Mesendoderm (in vitro differentiated cells): ENCODE data around the gene DUS2.
A peak's percentile ranks its signal among the peaks of the same experiment; 100 is the strongest.
"Not testable (repeated sequence)": the region's sequence is repeated elsewhere in the genome, so short reads cannot be mapped to it uniquely, and the experiment has no call there.

Experiments
- DNase-seq: peaks from one replicate; pipeline ENCODE4 v3.0.0; 2013
- H2AK5ac ChIP-seq: 2 replicates; pipeline ENCODE4 v1.6.1; 2013; ENCODE audit warnings: low read length, inconsistent platforms
- H2BK120ac ChIP-seq: 2 replicates; pipeline ENCODE4 v1.6.1; 2013; ENCODE audit warnings: low read depth, mild to moderate bottlenecking, low read length, moderate library complexity, mixed read lengths
- H2BK15ac ChIP-seq: replicated peaks from 2 replicates; pipeline ENCODE4 v1.6.1; 2013; ENCODE audit warnings: low read depth, mild to moderate bottlenecking, moderate library complexity
- H2BK5ac ChIP-seq: 2 replicates; pipeline ENCODE4 v1.6.1; 2013; ENCODE audit warnings: low read length, inconsistent platforms
- H3K18ac ChIP-seq: 2 replicates; pipeline ENCODE4 v1.6.1; 2013; ENCODE audit warnings: mild to moderate bottlenecking, low read length, mixed read lengths
- H3K23ac ChIP-seq: one replicate; pipeline ENCODE4 v1.6.1; 2013; ENCODE audit warnings: low read length
- H3K27ac ChIP-seq: 2 replicates; pipeline ENCODE4 v1.5.1; 2013; ENCODE audit warnings: low read depth, mild to moderate bottlenecking, inconsistent platforms, low read length, moderate library complexity
- H3K27me3 ChIP-seq: 2 replicates; pipeline ENCODE4 v1.6.1; 2013; ENCODE audit warnings: low read length, control low read depth, mild to moderate bottlenecking, inconsistent platforms; ENCODE audit not compliant: insufficient read depth, poor library complexity
- H3K36me3 ChIP-seq: 2 replicates; pipeline ENCODE4 v1.6.1; 2013; ENCODE audit warnings: low read length, inconsistent platforms; ENCODE audit not compliant: control insufficient read depth, insufficient read depth
- H3K4ac ChIP-seq: one replicate; pipeline ENCODE4 v1.6.1; 2013; ENCODE audit warnings: low read depth, mild to moderate bottlenecking, low read length, moderate library complexity
- H3K4me1 ChIP-seq: 2 replicates; pipeline ENCODE4 v1.6.1; 2013; ENCODE audit warnings: low read depth, low read length, inconsistent platforms; ENCODE audit not compliant: control insufficient read depth
- H3K4me2 ChIP-seq: 2 replicates; pipeline ENCODE4 v1.6.1; 2013; ENCODE audit warnings: low read length
- H3K4me3 ChIP-seq: 2 replicates; pipeline ENCODE4 v1.5.1; 2013; ENCODE audit warnings: mild to moderate bottlenecking, low read length
- H3K56ac ChIP-seq: one replicate; pipeline ENCODE4 v1.6.1; 2013; ENCODE audit warnings: low read length
- H3K79me1 ChIP-seq: 2 replicates; pipeline ENCODE4 v1.6.1; 2013; ENCODE audit warnings: low read length, inconsistent platforms
- H3K79me2 ChIP-seq: 2 replicates; pipeline ENCODE4 v1.6.1; 2013; ENCODE audit warnings: mild to moderate bottlenecking, low read length; ENCODE audit not compliant: control insufficient read depth, insufficient read depth
- H3K9ac ChIP-seq: 2 replicates; pipeline ENCODE4 v1.6.1; 2013; ENCODE audit warnings: low read length, inconsistent platforms
- H4K5ac ChIP-seq: one replicate; pipeline ENCODE4 v1.6.1; 2013; ENCODE audit warnings: low read length
- H4K8ac ChIP-seq: one replicate; pipeline ENCODE4 v1.6.1; 2013; ENCODE audit warnings: low read depth, mild to moderate bottlenecking, control low read depth, low read length, moderate library complexity
- WGBS: extraction: QIAGEN DNeasy Blood & Tissue Kit; methylation state at CpG from one replicate; pipeline ENCODE4 v1.1.7; 2013; ENCODE audit warnings: low lambda C conversion rate, missing lambda C conversion rate; ENCODE audit not compliant: insufficient coverage; ENCODE audit errors: extremely low coverage; 5-methylcytosine and 5-hydroxymethylcytosine counted together

Gene DUS2

GRCh38 chr16:67989322-67990017 lies 33.6 kb upstream of the DUS2 start:
- Histone ChIP-seq H3K18ac (no peak overlapping the region), H3K4me2 (no peak overlapping the region), H2BK15ac (no peak overlapping the region), H4K5ac (no peak overlapping the region), H3K27ac (no peak overlapping the region), H4K8ac (no peak overlapping the region), H3K56ac (no peak overlapping the region), H3K27me3 (no peaks in the 10 kb centered on the region), H2AK5ac (no peak overlapping the region), H3K4me3 (no peak overlapping the region), H3K9ac (no peak overlapping the region), H3K4ac (no peak overlapping the region), H3K4me1 (no peaks in the 10 kb centered on the region), H3K36me3 (no peaks in the 10 kb centered on the region), H2BK120ac (no peak overlapping the region), H2BK5ac (no peak overlapping the region), H3K79me2 (no peaks in the 10 kb centered on the region), H3K79me1 (no peaks in the 10 kb centered on the region), H3K23ac (no peak overlapping the region)
- no CpG with 5 or more reads among the region's 8 CpGs for WGBS
- DNase-seq, result no peak

DNA sequence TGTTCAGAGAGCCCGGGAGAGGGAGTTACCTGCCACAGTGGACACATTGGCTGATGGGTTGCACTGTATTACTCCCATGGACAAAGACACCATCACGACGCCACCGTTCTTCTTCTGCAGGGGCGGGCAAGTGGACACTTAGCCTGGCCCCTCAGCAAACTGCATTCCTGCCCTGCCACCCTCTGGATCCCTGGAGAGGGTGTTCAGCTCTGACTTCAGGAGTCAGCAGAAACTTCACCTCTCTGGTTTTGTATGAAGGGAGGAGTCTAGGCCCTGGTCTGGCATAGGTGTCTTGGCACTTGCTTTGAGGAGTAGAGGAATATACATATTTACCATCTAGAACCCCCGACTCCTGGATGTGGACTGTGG lies 33.1 kb upstream of the DUS2 start:
- H2BK5ac ChIP-seq, result no peak overlapping the region
- H3K4me1 ChIP-seq, result no peaks in the 10 kb centered on the region

DNA sequence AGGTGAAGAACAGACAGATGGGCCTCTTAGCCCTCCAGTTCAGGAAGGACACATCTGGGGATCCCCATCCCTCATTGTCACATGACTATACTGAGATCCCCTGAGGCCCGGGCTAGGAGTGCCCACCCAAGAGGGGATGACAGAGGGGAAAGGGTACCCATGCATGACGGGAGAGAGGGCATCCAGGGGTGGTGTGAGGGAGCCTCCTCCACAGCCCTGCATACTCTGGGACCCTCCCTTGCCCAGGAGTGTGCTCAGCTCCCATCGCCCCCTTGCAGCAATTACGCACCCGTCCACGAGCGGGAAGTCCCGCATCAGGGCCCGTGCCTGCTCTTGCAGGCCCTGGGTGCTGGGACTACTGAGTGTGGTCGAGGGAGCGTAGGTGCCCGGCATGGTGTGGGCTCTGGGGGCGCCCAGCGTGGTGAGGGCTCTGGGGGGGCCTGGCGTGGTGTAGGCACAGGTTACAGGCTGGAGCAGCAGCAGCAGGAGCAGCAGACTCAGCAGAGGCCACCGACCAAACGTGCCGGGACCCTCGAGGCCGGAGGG lies 30.4 kb upstream of the DUS2 start:
- Histone ChIP-seq H3K56ac (peak overlapping the region; percentile 70), H2BK120ac (no peak overlapping the region), H3K27ac (no peak overlapping the region), H3K4ac (no peak overlapping the region), H3K4me2 (no peak overlapping the region), H2BK5ac (no peak overlapping the region), H3K36me3 (no peaks in the 10 kb centered on the region), H2BK15ac (no peak overlapping the region), H4K8ac (no peak overlapping the region), H3K4me3 (no peak overlapping the region), H3K4me1 (no peaks in the 10 kb centered on the region), H3K18ac (no peak overlapping the region), H3K27me3 (no peaks in the 10 kb centered on the region), H3K9ac (no peak overlapping the region), H2AK5ac (no peak overlapping the region), H4K5ac (no peak overlapping the region), H3K79me2 (no peaks in the 10 kb centered on the region), H3K23ac (peak overlapping the region; percentile 9), H3K79me1 (no peaks in the 10 kb centered on the region)
- no peak for DNase-seq
- no CpG with 5 or more reads among the region's 20 CpGs for WGBS

More for the DNA sequence above, 33.1 kb upstream of the DUS2 start:
- no peak overlapping the region for H3K4ac ChIP-seq
- no peak overlapping the region for H4K8ac ChIP-seq
- H3K79me2 ChIP-seq, result no peaks in the 10 kb centered on the region
- H3K9ac ChIP-seq, result no peak overlapping the region
- no peak overlapping the region for H3K56ac ChIP-seq
- no peaks in the 10 kb centered on the region for H3K27me3 ChIP-seq
- H3K79me1 ChIP-seq, result no peaks in the 10 kb centered on the region
- no peak overlapping the region for H3K4me2 ChIP-seq
- no peak overlapping the region for H2AK5ac ChIP-seq
- WGBS, result no CpG with 5 or more reads among the region's 6 CpGs
- no peak overlapping the region for H3K18ac ChIP-seq
- no peak overlapping the region for H2BK15ac ChIP-seq
- H4K5ac ChIP-seq, result no peak overlapping the region
- no peak for DNase-seq
- H3K4me3 ChIP-seq, result no peak overlapping the region
- H3K36me3 ChIP-seq, result no peaks in the 10 kb centered on the region
- no peak overlapping the region for H3K23ac ChIP-seq
- no peak overlapping the region for H2BK120ac ChIP-seq
- no peak overlapping the region for H3K27ac ChIP-seq

DNA sequence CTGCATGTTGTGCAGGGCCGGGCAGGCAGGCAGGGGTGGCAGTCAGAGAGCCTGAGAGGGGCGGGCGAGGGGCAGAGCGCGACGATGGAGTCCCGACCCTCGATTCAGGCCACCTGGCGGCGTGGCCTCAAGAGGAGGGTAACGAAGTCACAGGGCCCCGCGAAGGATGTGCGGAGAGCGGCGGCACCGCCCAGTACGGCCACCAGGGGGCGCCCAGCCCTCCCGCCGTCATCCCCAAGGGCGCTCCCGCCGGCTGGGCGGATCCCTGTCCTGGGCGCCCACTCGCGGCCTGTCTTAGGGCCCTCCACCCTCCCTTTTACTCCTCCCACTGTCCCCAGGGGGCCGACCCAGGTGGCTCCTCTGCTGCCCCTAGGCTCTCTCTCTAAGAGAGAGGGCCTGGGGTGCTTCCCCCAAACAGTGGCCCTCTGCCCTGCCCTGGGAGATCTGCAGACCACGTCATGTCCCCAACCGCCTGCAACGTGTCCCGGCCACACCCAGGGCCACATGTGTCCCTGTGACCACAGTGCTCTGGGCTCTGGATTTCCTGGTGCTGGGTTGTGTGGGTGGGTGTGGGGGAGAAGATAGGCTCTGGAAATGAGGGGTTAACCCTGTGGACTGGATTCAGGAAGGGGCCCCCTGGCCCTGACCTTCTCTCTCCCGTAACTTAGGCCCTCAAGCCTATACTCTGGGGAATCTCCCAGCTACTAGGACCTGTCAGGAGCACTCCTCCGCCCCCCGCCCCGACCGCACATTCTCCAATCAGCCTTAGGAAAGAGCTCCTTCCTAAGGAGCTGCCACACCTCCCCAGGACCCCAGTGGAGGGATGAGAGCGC lies 29.7 kb upstream of the DUS2 start:
- Histone ChIP-seq H3K79me2 (no peaks in the 10 kb centered on the region), H3K27me3 (no peaks in the 10 kb centered on the region), H2BK5ac (no peak overlapping the region), H3K27ac (no peak overlapping the region), H2AK5ac (no peak overlapping the region), H3K79me1 (no peaks in the 10 kb centered on the region), H3K4me3 (no peak overlapping the region), H2BK15ac (no peak overlapping the region), H4K5ac (no peak overlapping the region), H3K4ac (no peak overlapping the region), H3K56ac (peak overlapping the region; percentile 70), H2BK120ac (no peak overlapping the region), H4K8ac (no peak overlapping the region), H3K4me2 (no peak overlapping the region), H3K23ac (no peak overlapping the region), H3K9ac (no peak overlapping the region), H3K4me1 (no peaks in the 10 kb centered on the region), H3K36me3 (no peaks in the 10 kb centered on the region), H3K18ac (no peak overlapping the region)
- DNase-seq, result peak; percentile 74
- no CpG with 5 or more reads among the region's 39 CpGs for WGBS

DNA sequence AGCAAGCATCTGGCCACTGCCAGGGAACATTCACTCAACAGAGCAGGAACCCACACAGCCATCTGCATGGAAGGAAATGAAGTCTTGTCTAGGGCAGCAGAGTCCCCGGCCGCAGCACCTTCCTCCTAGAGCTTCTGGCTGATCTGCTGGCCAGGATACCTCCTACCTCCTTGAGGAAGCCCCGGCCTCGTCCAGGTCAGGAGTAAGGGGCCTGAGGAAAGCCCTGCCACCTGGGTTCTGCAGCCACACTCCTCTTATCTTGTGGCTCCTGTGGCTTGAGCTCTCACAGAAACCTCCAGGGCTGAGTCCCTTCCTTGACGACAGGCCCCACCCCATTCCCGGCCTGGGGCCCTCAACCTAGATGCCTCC lies 29.1 kb upstream of the DUS2 start:
- not testable (repeated sequence) for H3K27ac ChIP-seq

More for the DNA sequence above, 29.1 kb upstream of the DUS2 start:
- H2BK5ac ChIP-seq, H4K5ac ChIP-seq, H3K4me2 ChIP-seq, H3K79me2 ChIP-seq, H3K18ac ChIP-seq, H2AK5ac ChIP-seq, H3K56ac ChIP-seq, H2BK15ac ChIP-seq, H2BK120ac ChIP-seq, DNase-seq, H4K8ac ChIP-seq, H3K4ac ChIP-seq, H3K9ac ChIP-seq, H3K27me3 ChIP-seq, H3K4me1 ChIP-seq, H3K4me3 ChIP-seq, H3K36me3 ChIP-seq, H3K23ac ChIP-seq, H3K79me1 ChIP-seq: not testable (repeated sequence)
- WGBS, result no CpG with 5 or more reads among the region's 6 CpGs
